ENCODE results near the gene DLX3.

The DLX3 gene

GRCh38 chr17:49944273-49944870 lies 50.7 kb downstream of the DLX3 start:
- no peak for TF ChIP-seq CTCF (IDR thresholded peaks at IDR 0.05)

GRCh38 chr17:49942947-49943346 lies 52.1 kb downstream of the DLX3 start:
- TF ChIP-seq CTCF (IDR thresholded peaks at IDR 0.05): no peak

GRCh38 chr17:49941427-49941826 lies 53.6 kb downstream of the DLX3 start:
- no peak for TF ChIP-seq CTCF (IDR thresholded peaks at IDR 0.05)

All from LNCAP (cell line).